HG03095 (cell line): ENCODE data around the gene CDC14A.

Experiments used
- ATAC-seq: cut with Tn5 transposase; IDR thresholded peaks from one replicate; pipeline ENCODE4 v1.9.1; 2021; ENCODE audit warnings: moderate library complexity; ENCODE audit not compliant: unreplicated experiment

Gene CDC14A

DNA sequence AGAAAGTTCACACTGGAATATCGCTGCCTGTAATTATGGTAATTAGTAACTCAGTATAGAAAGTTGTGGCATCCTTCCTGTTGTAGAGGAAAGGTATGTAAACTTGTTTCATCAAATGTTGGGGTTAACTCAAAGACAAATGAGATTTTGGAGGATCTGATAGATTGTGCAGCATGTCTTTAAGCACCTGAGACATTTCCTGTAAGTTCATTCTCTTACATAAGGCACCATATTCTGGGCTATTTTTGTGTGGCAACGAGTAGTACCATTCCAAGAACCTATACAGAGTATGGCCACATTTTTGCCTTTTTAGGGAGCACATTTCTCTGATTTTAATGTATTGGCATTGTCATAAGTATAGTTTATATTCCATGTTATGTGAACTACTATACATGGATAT, 88.8 kb downstream of the CDC14A start:
- no peak for ATAC-seq

- ATAC-seq = no peak
These were observed 89.3 kb downstream of the CDC14A start for GRCh38 chr1:100441651-100442050.

DNA sequence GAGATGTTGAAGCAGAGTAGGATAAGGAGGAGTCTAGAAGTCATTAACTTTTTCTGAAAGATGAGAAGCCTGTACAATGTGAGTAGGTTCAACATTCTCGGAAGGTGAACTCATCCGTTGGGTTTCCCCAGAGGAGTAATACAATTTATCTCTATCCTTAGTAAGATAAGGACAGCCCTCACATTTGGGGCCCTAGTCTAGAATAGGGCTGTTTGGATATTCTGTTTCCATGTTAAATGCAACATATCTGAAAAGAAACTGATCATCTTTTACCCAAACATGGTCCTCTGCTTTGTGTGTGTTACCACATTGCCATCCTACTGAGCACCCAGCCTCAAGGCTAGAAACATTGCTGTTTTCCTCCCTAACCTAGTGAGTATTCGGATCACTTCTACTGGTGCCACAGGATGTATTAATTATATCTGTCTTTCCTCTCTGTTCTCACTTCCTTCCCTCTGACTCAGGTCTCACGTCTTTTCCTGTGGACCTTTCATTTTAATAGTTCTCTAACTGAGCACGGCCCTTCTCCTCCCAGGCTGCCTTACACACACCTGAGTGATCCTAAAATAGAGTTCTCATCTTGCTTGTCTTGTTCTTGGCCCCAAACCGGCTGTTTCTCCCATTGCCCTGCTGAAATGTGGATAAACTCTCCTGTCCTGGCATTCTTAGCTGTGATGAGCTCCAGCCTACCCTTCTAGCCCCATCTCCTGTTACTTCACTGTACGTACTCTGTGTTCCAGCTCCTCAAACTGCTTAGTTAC, 91.7 kb downstream of the CDC14A start:
- ATAC-seq = peak; percentile 76

GRCh38 chr1:100445565-100445964, 93.3 kb downstream of the CDC14A start:
- ATAC-seq = no peak

GRCh38 chr1:100448366-100448765, 96.1 kb downstream of the CDC14A start:
- ATAC-seq = no peak

DNA sequence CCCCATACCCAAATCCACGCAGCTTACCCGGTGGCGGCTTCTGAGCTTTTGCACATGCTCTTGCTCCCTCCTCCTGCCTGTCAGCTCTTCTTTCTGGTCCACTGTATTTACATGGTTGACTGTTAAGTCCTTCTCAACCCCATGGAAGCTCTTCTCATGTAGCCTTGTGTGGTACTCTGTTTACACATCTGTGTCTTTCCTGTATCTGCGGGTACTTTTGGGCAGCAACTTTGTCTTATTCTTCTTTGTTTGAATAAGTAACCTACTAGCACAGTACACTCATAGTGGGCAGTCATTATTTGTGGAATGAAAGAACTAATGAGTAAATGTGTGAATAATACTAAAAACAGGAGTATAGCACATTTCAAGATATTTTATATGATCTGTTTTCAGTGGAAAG, 97.2 kb downstream of the CDC14A start:
- ATAC-seq = no peak

GRCh38 chr1:100452641-100453040, 100.3 kb downstream of the CDC14A start:
- peak; percentile 74 for ATAC-seq

DNA sequence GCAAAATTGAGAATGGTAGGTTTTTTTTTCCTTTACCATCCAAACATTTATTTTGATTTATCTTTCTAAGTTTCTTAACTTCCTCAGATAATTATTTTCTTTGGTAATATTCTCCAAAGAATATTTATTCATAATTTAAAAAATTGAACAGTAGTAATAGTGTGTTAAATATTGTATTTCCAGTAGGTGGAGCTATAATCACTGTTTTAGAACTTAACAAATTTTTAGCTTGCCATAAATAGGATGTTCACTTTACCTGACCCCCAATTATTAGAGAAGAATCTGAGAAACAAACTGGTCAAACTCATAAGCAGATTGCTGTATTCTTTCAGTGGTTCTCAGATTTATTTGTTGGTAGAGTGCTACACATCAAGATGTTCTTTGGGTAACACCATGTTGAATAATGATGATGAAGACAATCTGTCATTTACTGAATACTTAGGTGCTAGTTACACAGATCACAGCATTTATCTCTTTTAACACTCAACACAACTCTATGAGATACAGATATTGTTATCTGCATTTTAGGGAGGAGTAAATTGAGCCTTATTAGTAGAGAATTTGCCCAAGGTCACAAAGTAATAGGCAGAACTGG, 103.3 kb downstream of the CDC14A start:
- ATAC-seq = no peak

DNA sequence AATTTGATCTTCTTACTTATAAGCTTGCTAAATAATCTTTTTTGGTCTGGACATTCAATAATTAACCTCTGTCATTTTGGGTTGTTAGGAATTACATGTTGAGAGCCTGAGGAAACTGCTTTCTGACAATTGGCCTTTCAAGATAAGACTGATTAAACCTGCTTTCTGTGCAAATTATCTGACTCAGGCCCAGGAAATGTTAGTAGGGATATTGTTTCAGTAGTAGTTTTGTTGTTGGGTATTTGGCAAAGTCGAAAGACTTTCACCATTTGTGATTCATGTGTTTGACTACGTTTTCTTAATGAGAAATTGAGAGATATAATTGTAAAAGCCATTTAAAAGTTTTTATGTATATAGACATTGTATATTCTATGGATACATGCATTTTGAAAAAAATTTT, 104.6 kb downstream of the CDC14A start:
- ATAC-seq = no peak

DNA sequence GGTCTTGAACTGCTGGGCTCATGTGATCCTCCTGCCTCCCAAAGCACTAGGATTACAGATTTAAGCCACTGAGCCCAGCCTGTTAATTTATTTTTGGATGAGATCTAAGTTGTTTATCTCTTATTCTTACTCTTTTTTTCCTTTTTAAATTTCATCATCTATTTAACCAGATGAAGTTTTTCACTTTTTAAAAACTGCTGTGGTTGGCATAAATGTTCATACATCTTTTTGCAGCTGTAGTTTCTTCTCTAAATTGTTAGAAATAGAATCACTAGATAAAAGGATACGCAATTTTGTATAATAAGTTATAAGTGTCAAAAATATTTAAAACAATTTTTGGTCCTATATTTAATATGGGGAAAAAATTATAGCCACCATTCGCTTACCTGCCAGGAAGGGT, 105.4 kb downstream of the CDC14A start:
- ATAC-seq = no peak

GRCh38 chr1:100458661-100459357, 106.5 kb downstream of the CDC14A start:
- no peak for ATAC-seq

DNA sequence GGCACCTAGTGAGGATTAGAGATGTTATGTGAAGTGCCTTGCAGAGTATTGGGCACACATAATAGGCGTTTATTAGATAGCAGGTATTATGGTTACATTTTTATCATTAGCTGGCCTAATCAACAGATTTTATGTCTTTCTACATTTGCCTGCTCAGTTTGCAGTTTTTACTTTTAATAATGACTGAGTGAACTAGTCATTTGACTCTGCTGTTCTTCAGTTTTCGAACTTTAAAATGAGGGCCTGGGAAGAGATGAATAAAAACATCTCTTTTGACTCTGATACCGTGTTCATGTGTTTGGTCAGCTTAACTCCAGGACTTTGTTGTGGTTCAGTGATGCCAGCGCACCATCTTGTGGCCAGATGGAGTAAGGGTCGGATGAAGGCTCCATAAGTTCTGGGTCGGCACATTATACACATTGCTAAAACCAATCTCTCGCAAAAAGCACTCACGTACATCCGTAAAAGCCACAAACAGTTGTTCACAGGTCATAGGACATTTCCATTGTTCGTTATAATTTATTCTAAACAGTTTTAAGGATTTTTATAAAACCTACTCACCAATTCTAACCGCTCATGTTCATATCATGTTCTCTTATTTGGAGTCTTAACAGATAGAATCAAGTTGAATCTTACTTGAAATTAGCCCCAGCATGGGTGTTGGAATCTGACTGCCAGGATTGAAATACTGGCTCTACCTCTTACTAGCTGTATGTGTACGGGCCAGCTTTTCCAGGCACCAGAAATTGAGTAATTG, 107.2 kb downstream of the CDC14A start:
- peak; percentile 92 for ATAC-seq

GRCh38 chr1:100461222-100461621, 108.9 kb downstream of the CDC14A start:
- no peak for ATAC-seq

- ATAC-seq = no peak
These were observed 110.2 kb downstream of the CDC14A start for GRCh38 chr1:100462326-100463025.

DNA sequence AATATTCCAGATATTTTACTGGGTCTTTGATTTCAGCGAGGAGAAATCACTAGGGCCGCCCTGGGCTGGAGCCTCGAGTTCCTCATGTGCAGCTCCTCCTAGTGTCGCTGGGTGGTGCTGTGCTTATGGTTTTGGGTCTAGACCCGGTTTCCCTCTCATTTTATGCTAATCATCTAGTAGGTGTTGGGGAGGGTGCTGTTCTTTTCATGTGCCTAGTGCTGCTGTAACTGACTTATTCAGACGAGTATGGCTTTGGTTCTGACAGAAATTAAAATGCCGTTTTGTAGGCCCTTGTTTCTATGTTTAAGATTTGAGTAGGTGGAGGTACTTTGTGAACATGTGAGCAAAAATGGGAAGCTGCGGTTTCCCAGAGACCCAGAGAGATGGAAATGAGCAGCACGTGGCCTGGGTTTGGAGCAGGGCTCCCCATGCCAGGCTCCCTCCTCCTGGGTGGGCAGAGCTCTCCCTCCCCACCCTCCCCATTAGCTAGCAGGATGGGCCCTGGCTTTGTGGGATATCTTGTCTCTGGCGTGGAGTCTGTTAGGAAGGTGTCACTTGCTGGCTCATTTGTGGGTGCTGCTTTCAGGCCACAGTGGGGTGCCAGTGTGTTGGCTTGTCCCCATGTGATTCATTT, 111.6 kb downstream of the CDC14A start:
- peak; percentile 77 for ATAC-seq

DNA sequence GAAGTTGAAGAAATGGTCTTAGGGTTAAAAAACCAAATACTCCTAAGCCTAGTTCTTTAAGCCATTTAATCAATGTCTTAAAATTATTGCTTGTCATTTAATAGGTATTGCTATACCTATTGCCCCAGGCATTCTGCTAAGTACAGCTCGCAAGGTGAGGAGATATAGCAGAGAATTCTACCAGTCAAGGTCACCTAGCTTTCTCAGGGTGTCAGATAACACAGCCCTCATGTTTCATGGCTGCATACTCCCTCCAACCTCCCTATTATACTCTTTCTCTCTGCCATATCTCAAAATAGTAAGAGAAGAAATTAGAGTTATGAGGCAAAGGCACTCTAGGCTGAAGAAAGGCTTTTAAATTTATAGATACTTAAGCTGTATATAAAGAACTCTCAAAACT, 117.3 kb downstream of the CDC14A start:
- ATAC-seq = no peak

- ATAC-seq = no peak
These were observed 122.5 kb downstream of the CDC14A start for GRCh38 chr1:100474834-100475233.

DNA sequence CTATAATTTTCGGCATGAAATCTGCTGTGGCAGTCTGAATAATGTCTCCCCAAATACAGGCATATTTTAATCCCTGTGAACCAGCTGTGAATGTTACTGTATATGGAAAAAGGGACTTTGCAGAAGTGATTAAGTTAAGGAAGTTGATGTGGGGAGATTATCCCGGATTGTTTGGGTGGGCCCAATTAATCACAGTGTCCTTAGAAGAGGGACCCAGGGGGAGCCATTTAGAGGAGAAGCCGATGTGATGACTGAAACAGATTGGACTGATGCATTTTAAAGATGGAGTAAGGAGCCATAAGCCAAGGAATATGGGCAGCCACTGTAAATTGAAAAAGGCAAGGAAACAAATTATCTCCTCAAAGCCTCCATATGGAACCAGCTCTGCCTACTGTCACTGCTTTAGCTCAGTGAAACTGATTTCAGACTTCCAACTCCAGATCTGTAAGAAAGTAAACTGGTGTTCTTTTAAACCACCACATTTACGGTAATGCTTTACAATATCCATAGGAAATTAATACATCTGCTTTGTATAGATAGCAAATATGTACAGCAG, 124.5 kb downstream of the CDC14A start:
- no peak for ATAC-seq

DNA sequence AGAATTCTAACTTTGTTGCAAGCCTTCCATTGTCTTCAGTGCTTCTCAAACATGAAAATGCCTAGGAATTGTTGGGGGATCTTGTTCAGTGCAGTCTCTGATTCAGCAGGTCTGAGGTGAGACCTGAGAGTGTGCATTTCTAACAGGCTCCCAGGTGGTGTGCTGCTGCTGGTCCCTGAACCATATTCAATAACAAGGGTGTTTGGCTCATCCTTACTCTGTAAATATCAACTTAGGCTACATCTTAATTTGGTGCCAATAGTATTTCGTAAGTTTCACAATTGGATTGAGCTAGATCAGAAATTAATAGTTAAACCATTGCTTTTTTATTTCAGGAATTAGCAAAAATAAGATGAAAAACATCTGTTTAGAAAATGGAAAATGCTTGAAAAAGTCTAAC, 126.5 kb downstream of the CDC14A start:
- ATAC-seq = no peak
